Measurements from ENCODE around the gene AMZ2.

The AMZ2 gene

DNA sequence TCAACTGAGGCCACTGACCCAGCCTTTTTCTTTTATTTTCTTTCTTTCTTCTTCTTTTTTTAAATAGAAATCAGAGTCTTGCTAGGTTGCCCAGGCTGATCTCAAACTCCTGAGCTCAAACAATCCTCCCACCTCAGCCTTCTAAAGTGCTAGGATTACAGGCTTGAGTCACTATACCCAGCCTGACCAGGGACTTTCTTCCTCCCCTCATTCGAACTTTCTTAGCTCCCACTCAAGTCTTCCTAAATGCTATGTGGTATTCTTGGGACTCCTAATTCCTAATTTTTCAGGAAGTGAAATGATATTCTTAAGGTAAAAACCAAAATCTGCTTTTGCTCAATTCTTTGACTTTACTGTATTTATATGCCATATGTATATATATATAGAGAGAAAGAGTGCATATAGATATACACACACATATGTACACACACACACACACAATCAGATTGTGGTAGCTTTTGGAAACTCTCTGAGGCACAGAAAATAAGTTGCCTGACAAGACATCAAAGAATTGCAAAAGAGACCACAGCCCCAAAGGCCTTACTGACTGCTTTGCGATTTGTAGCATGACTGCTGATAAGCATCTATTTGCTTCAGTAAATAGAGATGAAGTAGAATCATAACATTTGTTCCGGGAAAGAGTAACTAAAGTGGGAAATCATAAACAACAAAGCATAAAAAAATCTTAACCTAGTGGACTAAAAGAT is 9.5 kb upstream of the AMZ2 start:
- no peak for TF ChIP-seq ZFX (IDR thresholded peaks at IDR 0.05; ENCODE audit: borderline replicate concordance)
- TF ChIP-seq, protein P1, sequence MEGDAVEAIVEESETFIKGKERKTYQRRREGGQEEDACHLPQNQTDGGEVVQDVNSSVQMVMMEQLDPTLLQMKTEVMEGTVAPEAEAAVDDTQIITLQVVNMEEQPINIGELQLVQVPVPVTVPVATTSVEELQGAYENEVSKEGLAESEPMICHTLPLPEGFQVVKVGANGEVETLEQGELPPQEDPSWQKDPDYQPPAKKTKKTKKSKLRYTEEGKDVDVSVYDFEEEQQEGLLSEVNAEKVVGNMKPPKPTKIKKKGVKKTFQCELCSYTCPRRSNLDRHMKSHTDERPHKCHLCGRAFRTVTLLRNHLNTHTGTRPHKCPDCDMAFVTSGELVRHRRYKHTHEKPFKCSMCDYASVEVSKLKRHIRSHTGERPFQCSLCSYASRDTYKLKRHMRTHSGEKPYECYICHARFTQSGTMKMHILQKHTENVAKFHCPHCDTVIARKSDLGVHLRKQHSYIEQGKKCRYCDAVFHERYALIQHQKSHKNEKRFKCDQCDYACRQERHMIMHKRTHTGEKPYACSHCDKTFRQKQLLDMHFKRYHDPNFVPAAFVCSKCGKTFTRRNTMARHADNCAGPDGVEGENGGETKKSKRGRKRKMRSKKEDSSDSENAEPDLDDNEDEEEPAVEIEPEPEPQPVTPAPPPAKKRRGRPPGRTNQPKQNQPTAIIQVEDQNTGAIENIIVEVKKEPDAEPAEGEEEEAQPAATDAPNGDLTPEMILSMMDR (IDR thresholded peaks at IDR 0.05), result no peak
- H3K27ac ChIP-seq, result no peak overlapping the region

DNA sequence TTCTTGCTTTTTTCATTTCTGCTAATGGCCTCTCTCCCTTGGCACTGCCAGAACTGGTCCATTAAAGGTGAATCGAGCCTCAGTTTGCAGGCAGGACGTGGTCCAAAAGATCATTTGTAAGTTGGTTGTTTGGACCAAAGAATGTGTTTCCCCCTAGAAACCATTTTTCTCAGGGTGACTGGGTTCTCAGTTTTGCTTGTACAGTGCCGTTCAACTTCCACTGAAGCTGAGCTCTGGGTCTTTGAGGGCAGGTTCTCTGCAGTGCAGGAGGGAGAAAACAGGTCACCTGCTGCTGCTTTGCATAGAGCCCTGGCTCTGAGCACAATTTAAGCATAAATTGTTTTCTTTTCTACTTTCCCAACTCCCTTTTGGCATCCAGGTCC is 9.0 kb upstream of the AMZ2 start:
- no peak overlapping the region for H3K27ac ChIP-seq
- TF ChIP-seq, protein P1 (IDR thresholded peaks at IDR 0.05), result no peak
- no peak for TF ChIP-seq ZFX (IDR thresholded peaks at IDR 0.05; ENCODE audit: borderline replicate concordance)

DNA sequence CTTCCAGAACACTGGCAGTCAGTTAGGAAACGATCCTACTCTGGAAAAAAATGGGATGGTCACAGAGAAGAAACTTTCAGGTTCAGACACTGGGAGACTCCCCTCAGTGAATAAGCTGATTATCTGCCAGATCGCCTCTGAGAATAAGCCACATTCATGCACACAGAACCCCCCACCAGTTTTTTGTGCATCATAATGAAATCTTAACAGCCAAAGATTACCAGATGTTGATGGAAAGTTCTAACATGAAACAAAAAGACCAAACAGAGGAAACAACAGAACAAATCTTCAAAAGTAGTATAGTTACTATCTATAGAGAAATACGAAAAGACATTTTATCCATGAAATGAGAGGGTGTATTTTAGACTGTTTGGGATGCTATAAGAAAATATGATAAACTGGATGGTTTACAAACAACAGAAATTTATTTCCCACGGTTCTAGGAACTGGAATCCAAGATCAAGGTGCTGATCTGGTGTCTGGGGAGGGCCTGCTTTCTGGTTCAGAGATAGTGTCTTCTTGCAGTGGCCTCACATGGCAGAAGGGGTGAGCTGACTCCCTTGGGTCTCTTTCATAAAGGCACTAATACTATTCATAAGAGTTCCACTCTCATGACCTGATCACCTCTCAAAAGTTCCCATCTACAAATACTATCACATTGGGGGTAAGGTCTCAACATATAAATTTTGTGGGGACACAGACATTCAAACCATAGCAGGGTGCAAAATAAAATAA is 8.0 kb upstream of the AMZ2 start:
- H3K27ac ChIP-seq, result no peak overlapping the region
- TF ChIP-seq ZFX (IDR thresholded peaks at IDR 0.05; ENCODE audit: borderline replicate concordance), result no peak
- TF ChIP-seq, protein P1 (IDR thresholded peaks at IDR 0.05), result no peak

DNA sequence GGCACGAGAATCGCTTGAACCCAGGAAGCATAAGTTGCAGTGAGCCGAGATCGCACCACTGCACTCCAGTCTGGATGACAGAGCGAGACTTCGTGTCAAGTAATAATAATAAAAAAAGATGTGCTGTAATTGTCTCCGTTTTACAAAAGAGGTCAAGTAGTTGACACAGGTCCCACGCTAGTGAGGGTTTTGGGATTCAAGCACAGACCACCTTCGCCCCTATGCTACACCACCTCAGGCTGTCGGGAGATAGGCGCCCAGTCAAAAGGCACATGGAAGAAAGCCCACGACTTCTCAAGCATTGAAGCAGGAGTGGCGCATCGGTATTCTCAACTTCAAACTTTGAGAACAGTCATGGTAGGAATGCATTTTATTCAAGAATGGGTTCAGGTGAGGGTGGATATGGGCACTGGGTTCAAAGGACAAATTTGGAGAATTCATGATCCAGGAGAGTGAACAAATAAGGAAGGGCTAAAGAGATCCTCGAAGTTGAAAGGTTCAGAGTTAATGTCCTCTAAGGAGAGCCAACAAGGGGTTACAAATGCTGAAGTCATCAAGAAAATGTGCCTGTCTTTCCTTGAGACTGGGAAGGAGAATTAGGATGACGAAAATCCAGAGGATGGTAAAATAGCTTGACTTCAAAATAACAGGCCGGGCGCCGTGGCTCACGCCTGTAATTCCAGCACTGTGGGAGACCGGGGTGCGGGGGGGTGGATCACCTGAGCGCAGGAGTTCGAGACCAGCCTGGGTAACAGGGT is 1.4 kb upstream of the AMZ2 start:
- no peak overlapping the region for H3K27ac ChIP-seq
- TF ChIP-seq, protein P1 (IDR thresholded peaks at IDR 0.05), result no peak
- no peak for TF ChIP-seq ZFX (IDR thresholded peaks at IDR 0.05; ENCODE audit: borderline replicate concordance)

DNA sequence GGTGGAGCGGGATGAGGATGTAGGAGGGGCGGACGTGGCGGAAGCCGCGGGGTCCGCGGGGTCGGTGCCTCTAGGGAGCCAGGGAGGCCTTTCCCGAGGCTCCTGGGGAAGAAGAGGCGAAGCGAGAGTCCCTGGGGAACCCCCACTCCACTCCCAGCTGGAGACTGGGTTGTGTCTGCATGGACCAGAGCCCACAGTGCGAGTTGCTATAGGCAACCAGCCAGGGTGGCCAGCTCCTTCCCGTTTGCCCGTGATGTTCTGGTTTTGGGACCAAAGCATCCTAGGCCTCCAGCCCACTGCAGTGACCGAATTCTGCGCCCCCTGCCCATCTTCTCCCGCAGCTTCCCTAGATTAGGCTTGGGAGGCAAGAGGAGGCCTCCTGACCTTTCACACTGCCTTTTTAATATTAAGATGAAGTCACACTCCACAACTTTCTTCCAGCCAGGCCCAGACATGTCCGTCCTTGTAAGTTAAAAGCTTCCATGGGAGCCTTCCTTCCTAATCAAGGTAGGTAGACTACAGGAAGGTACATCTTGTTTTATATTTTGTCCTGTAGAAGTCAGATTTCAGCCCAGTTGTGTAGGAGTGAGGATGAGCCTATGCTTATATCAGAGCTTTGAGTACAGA is 469 bp downstream of the AMZ2 start:
- peak overlapping the region; percentile 56 for H3K27ac ChIP-seq

DNA sequence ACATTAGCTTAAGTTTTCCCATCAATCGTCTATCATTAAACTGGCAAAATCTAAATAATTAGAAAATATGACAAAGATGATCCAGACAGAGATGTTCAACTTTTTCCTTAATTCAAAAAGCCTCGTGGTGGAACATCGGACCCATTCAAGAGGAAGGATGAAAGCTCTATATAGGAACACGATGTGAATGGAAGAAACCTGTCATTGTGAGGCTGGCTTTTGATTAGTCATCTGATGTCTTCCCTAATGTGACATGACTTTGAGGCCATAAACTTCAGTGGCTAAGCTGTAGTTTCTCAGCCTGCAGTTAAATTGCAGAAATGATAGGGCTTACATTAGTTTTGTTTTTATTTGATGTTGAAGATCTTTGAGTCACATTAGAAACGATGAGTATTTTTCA is 1.0 kb downstream of the AMZ2 start:
- H3K27ac ChIP-seq, result no peak overlapping the region
- no peak for TF ChIP-seq ZFX (IDR thresholded peaks at IDR 0.05; ENCODE audit: borderline replicate concordance)
- TF ChIP-seq, protein P1 (IDR thresholded peaks at IDR 0.05), result no peak

More for the DNA sequence above, 469 bp downstream of the AMZ2 start:
- TF ChIP-seq ZFX (IDR thresholded peaks at IDR 0.05; ENCODE audit: borderline replicate concordance), result no peak
- TF ChIP-seq, protein P1 (IDR thresholded peaks at IDR 0.05), result no peak
